A549 (cell line): ENCODE measurements around the gene RUSC1. TPM values are rescaled to one million over a fixed set of nuclear protein-coding genes. Genes with fewer than 3 reads are reported as not detected.
A peak's percentile ranks its signal among the peaks of the same experiment; 100 is the strongest.

Experiments
- ATAC-seq, 2 experiments: fragments of 200-7000 bp in 1 of 2; fragments of >200 bp in 1 of 2; cut with Nextera tagmentation in 1 of 2; cut with Tn5 transposase in 1 of 2; 3 replicates each; pipeline versions ENCODE4 v1.8.0 to v1.9.1; 2018 to 2020; ENCODE audit warnings: mild to moderate bottlenecking in 1 of 2, moderate library complexity in 1 of 2
- CTCF ChIA-PET: fragments of 300-600 bp; sonication (Branson Sonifier 250); formaldehyde crosslinking; extraction: SDS; loops from one replicate; lab custom pipeline; 2021; ENCODE audit warnings: antibody characterized with exemption, inconsistent platforms; lab: Yijun Ruan, JAX
- POLR2A ChIA-PET: fragments of 350-600 bp; formaldehyde crosslinking; extraction: SDS; loops from one replicate; lab custom pipeline; 2021; ENCODE audit warnings: antibody characterized with exemption, inconsistent platforms; lab: Yijun Ruan, JAX
- DNase-seq, 2 experiments: peaks; one replicate each; pipeline versions ENCODE4 v3.0.0 to v3.0.0-alpha.2; 2011 to 2016; ENCODE audit warnings: low read depth in 1 of 2, low spot score in 1 of 2
- FAIRE-seq: peaks from 2 replicates; lab custom pipeline; 2011; peaks lifted over from hg19 to GRCh38; lab: Jason Lieb, UNC
- H3K27ac ChIP-seq, 2 experiments: fragments of >200 bp; sonication (Bioruptor Twin); formaldehyde crosslinking; 3 replicates each; pipeline ENCODE4 v1.5.1; 2016 to 2017
- H3K4me1 ChIP-seq: fragments of >200 bp; sonication (Bioruptor Twin); formaldehyde crosslinking; 3 replicates; pipeline ENCODE4 v1.6.1; 2016
- H3K4me2 ChIP-seq: fragments of >200 bp; sonication (Bioruptor Twin); formaldehyde crosslinking; 3 replicates; pipeline ENCODE4 v1.6.1; 2016
- H3K4me3 ChIP-seq: fragments of >200 bp; sonication (Bioruptor Twin); formaldehyde crosslinking; 3 replicates; pipeline ENCODE4 v1.5.1; 2016
- H3K9me3 ChIP-seq: fragments of >200 bp; sonication (Bioruptor Twin); formaldehyde crosslinking; 3 replicates; pipeline ENCODE4 v1.6.1; 2016
- EP300 ChIP-seq, 2 experiments: fragments of >200 bp; sonication (Bioruptor Twin); formaldehyde crosslinking; IDR thresholded peaks; 2 replicates in 1 of 2; 3 replicates in 1 of 2; pipeline ENCODE4 v1.6.1; 2016 to 2017
- HDAC2 ChIP-seq: fragments of 200-600 bp; sonication (generic); IDR thresholded peaks from 2 replicates; pipeline ENCODE4 v1.6.1; 2016
- KDM5A ChIP-seq: fragments of 200-600 bp; sonication (generic); IDR thresholded peaks from 2 replicates; pipeline ENCODE4 v1.6.1; 2016; ENCODE audit warnings: antibody characterized with exemption, mild to moderate bottlenecking
- NFE2L2 ChIP-seq: fragments of 150-350 bp; conservative IDR thresholded peaks from 2 replicates; pipeline ENCODE4 v1.6.1; 2014; ENCODE audit warnings: low read length
- NPAS2 ChIP-seq: fragments of 250-450 bp; sonication (Bioruptor Pico); IDR thresholded peaks from 2 replicates; pipeline ENCODE4 v1.8.0; 2022; ENCODE audit warnings: mild to moderate bottlenecking, moderate library complexity, borderline replicate concordance
- POLR2A ChIP-seq: IDR thresholded peaks from 2 replicates; pipeline ENCODE4 v1.6.1; 2012; ENCODE audit warnings: mild to moderate bottlenecking, low read length
- RAD21 ChIP-seq, 2 experiments: fragments of >200 bp in 1 of 2; sonication (Bioruptor Twin) in 1 of 2; formaldehyde crosslinking in 1 of 2; IDR thresholded peaks in 1 of 2; conservative IDR thresholded peaks in 1 of 2; 2 replicates in 1 of 2; 3 replicates in 1 of 2; pipeline ENCODE4 v1.6.1; 2012 to 2018; ENCODE audit warnings: inconsistent platforms in 1 of 2
- RFX5 ChIP-seq: fragments of 450-650 bp; IDR thresholded peaks from 2 replicates; pipeline ENCODE4 v1.7.1; 2014; ENCODE audit warnings: antibody characterized with exemption, mild to moderate bottlenecking, moderate library complexity
- RNF2 ChIP-seq: fragments of 200-600 bp; sonication (generic); IDR thresholded peaks from 2 replicates; pipeline ENCODE4 v1.6.1; 2016; ENCODE audit warnings: low read depth, mild to moderate bottlenecking, antibody characterized with exemption, moderate library complexity, borderline replicate concordance
- SMC3 ChIP-seq: fragments of >200 bp; sonication (Bioruptor Twin); formaldehyde crosslinking; IDR thresholded peaks from 3 replicates; pipeline ENCODE4 v1.6.1; 2018; ENCODE audit warnings: inconsistent platforms
- TP53 ChIP-seq: fragments of 250-450 bp; sonication (Bioruptor Pico); IDR thresholded peaks from 2 replicates; pipeline ENCODE4 v1.5.0; 2021; ENCODE audit warnings: mild to moderate bottlenecking, moderate library complexity
- ZC3H11A ChIP-seq: fragments of 450-650 bp; IDR thresholded peaks from 2 replicates; pipeline ENCODE4 v1.6.1; 2014; ENCODE audit warnings: antibody characterized with exemption, mild to moderate bottlenecking
- ZFP36 ChIP-seq: fragments of 450-650 bp; IDR thresholded peaks from 2 replicates; pipeline ENCODE4 v1.6.1; 2014; ENCODE audit warnings: borderline replicate concordance; ENCODE audit not compliant: partially characterized antibody
- WGBS: methylation state at CpG from one replicate; pipeline ENCODE4 v1.1.6; 2017; ENCODE audit errors: missing lambda C conversion rate; 5-methylcytosine and 5-hydroxymethylcytosine counted together
- polyA plus RNA-seq, 4 experiments: library from polyadenylated mRNA; depleted of rRNA in 3 of 4; stranded (reverse); fragments of >200 nt; fragmentation: RNase III in 1 of 4; extraction: RNeasy Plus Mini Kit Qiagen cat#74134 plus additional on column Dnase treatment in 1 of 4; gene quantifications; 2 replicates in 3 of 4; 3 replicates in 1 of 4; pipeline ENCODE4 v1.2.3, GENCODE V29; 2011 to 2017
- TF ChIP-seq, protein P1 (sequence below): fragments of 150-350 bp; IDR thresholded peaks from 2 replicates; pipeline ENCODE4 v1.6.1; 2014; ENCODE audit warnings: low read depth, mild to moderate bottlenecking, low read length
- TF ChIP-seq, protein P2 (sequence below): IDR thresholded peaks from 2 replicates; pipeline ENCODE4 v1.6.1; 2012
- TF ChIP-seq, protein P3 (sequence below): fragments of 200-600 bp; sonication (generic); IDR thresholded peaks from 2 replicates; pipeline ENCODE4 v1.6.1; 2016; ENCODE audit warnings: antibody characterized with exemption, mild to moderate bottlenecking, moderate library complexity
- TF ChIP-seq, protein P4 (sequence below): IDR thresholded peaks from 2 replicates; pipeline ENCODE4 v1.6.1; 2012; ENCODE audit warnings: low read depth, borderline replicate concordance
- TF ChIP-seq, protein P5 (sequence below): IDR thresholded peaks from 2 replicates; pipeline ENCODE4 v1.6.1; 2012
- TF ChIP-seq, protein P6 (sequence below): fragments of >200 bp; sonication (Bioruptor Twin); formaldehyde crosslinking; IDR thresholded peaks from 3 replicates; pipeline ENCODE4 v1.5.1; 2016

RUSC1 gene
- polyA plus RNA-seq, 2 of the 4 experiments (the other 2 are of a cell fraction) = 27.8 to 32.2 TPM

DNA sequence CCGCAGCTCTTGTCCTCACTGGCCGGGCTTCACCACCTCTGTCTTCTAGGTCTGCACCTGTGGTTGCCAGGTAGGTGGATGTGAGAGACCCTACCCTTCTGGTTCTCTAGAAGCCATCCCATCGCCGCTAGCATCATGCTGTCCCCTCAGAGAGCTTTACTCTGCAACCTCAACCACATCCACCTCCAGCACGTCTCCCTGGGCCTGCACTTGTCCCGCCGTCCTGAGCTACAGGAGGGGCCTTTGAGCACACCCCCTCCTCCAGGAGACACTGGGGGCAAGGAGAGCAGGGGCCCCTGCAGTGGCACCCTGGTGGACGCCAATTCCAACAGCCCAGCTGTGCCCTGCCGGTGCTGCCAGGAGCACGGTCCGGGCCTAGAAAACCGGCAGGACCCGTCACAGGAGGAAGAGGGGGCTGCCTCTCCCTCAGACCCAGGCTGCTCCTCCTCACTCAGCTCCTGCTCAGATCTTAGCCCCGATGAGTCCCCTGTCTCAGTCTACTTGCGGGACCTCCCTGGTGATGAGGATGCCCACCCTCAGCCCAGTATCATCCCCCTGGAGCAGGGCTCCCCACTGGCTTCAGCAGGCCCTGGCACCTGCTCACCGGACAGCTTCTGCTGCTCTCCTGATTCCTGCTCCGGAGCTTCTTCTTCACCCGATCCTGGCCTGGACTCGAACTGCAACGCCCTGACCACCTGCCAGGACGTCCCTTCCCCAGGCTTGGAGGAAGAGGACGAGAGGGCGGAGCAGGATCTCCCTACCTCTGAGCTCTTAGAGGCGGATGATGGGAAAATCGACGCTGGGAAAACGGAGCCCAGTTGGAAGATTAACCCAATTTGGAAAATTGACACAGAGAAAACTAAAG is 1.2 kb downstream of the RUSC1 start:
- ATAC-seq = no peak
- ChIA-PET CTCF (interaction anchor here (0.6 to 7.7 kb wide), 17 partner anchors 9 to 403 kb away, joined by 3 to 149 read pairs (median 5); partner anchors contain the start of genes FDPS, PKLR and SCAMP3), POLR2A (interaction anchor here (0.6 to 2.3 kb wide), 3 partner anchors 49 to 1375 kb away, joined by 3 to 7 read pairs (median 4); partner anchors contain the start of genes CLK2 and DENND4B)
- Histone ChIP-seq H3K27ac (peak overlapping the region in 1 of 2 experiments; percentile 98; a peak in 4 of 6 replicates), H3K4me1 (peaks cover 20% of the 10 kb centered on the region), H3K4me2 (peak overlapping the region; percentile 80), H3K9me3 (no peaks in the 10 kb centered on the region), H3K4me3 (peak overlapping the region; percentile 71)
- no peak for DNase-seq
- TF ChIP-seq, protein P1, sequence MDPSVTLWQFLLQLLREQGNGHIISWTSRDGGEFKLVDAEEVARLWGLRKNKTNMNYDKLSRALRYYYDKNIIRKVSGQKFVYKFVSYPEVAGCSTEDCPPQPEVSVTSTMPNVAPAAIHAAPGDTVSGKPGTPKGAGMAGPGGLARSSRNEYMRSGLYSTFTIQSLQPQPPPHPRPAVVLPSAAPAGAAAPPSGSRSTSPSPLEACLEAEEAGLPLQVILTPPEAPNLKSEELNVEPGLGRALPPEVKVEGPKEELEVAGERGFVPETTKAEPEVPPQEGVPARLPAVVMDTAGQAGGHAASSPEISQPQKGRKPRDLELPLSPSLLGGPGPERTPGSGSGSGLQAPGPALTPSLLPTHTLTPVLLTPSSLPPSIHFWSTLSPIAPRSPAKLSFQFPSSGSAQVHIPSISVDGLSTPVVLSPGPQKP = no peak
- TF ChIP-seq, protein P2, sequence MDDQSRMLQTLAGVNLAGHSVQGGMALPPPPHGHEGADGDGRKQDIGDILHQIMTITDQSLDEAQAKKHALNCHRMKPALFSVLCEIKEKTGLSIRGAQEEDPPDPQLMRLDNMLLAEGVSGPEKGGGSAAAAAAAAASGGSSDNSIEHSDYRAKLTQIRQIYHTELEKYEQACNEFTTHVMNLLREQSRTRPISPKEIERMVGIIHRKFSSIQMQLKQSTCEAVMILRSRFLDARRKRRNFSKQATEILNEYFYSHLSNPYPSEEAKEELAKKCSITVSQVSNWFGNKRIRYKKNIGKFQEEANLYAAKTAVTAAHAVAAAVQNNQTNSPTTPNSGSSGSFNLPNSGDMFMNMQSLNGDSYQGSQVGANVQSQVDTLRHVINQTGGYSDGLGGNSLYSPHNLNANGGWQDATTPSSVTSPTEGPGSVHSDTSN = peak; percentile 20; the same call in 1 of the 2 replicates
- no peak for FAIRE-seq
- 73% methylated on average over 23 of the region's 27 CpGs for WGBS

DNA sequence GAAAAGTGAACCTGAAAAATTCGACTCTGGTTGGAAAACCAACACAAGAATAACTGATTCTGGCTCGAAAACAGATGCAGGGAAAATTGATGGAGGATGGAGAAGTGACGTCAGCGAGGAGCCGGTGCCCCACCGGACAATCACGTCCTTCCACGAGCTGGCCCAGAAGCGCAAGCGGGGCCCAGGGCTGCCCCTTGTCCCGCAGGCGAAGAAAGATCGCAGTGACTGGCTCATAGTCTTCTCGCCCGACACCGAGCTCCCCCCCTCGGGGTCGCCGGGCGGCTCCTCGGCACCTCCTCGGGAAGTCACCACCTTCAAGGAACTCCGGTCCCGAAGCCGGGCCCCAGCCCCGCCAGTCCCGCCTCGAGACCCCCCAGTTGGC is 1.9 kb downstream of the RUSC1 start:
- TF ChIP-seq SMC3 (no peak), NFE2L2 (no peak), ZC3H11A (no peak), NPAS2 (CRISPR knock-in tag) (no peak), RFX5 (no peak), POLR2A (no peak), HDAC2 (no peak), ZFP36 (no peak)
- TF ChIP-seq, protein P3, sequence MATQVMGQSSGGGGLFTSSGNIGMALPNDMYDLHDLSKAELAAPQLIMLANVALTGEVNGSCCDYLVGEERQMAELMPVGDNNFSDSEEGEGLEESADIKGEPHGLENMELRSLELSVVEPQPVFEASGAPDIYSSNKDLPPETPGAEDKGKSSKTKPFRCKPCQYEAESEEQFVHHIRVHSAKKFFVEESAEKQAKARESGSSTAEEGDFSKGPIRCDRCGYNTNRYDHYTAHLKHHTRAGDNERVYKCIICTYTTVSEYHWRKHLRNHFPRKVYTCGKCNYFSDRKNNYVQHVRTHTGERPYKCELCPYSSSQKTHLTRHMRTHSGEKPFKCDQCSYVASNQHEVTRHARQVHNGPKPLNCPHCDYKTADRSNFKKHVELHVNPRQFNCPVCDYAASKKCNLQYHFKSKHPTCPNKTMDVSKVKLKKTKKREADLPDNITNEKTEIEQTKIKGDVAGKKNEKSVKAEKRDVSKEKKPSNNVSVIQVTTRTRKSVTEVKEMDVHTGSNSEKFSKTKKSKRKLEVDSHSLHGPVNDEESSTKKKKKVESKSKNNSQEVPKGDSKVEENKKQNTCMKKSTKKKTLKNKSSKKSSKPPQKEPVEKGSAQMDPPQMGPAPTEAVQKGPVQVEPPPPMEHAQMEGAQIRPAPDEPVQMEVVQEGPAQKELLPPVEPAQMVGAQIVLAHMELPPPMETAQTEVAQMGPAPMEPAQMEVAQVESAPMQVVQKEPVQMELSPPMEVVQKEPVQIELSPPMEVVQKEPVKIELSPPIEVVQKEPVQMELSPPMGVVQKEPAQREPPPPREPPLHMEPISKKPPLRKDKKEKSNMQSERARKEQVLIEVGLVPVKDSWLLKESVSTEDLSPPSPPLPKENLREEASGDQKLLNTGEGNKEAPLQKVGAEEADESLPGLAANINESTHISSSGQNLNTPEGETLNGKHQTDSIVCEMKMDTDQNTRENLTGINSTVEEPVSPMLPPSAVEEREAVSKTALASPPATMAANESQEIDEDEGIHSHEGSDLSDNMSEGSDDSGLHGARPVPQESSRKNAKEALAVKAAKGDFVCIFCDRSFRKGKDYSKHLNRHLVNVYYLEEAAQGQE = no peak
- Histone ChIP-seq H3K4me2 (peak overlapping the region; percentile 80), H3K9me3 (no peaks in the 10 kb centered on the region), H3K4me1 (peaks cover 20% of the 10 kb centered on the region), H3K27ac (peak overlapping the region; percentile 94 to 98), H3K4me3 (peak overlapping the region; percentile 71)
- ATAC-seq (no peak), DNase-seq (peak in 1 of 2 experiments; percentile 41), FAIRE-seq (no peak)
- WGBS = 11% methylated on average over 26 of the region's 28 CpGs
- ChIA-PET POLR2A (interaction anchor here (1.4 to 2.3 kb wide), 2 partner anchors 50 to 78 kb away, joined by 4 to 7 read pairs; partner anchors contain the start of gene CLK2), CTCF (interaction anchor here (0.6 to 7.7 kb wide), 17 partner anchors 9 to 403 kb away, joined by 3 to 149 read pairs (median 5); partner anchors contain the start of genes FDPS, PKLR and SCAMP3)

DNA sequence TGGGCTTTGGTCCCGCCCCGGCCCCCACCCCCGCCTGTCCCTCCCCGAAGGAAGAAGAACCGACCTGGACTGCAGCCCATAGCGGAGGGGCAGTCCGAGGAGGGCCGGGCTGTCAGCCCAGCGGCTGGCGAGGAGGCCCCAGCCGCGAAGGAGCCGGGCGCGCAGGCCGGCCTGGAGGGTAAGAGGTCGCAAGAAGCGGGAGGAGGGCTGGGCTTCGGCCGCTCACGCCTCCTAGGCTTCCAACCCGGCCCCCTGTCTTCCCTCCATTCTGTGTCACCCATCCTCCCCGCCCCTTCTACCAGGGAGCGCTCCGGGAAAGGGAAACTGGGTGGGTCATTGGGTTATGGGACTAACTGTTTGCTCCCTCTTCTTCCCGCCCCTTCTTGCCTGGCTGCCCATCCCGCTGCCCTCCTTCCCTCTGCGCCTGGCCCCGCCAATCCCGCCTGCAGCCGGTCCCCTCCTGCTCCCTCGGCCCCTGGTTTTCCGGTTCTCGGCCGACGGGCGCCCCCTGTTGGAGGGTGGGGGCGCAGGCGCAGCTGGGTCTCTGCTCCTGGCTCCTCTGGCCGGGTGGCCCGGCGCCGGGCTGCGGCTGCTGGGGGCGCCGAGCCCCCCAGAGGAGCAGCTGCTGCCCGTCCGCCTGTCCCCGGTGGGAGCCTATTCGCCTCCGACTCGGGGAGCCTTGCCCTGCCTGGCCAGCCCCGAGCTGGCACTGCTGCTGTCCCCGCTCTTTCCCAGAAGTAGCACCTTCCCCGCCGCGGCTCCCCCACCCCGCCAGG is 2.4 kb downstream of the RUSC1 start:
- FAIRE-seq (no peak), ATAC-seq (peak; percentile 51 to 69), DNase-seq (peak; percentile 93 to 95)
- H3K9me3 ChIP-seq = no peaks in the 10 kb centered on the region
- WGBS = 0% methylated on average over 20 of the region's 58 CpGs
- H3K4me1 ChIP-seq = peaks cover 20% of the 10 kb centered on the region
- ChIA-PET POLR2A (interaction anchor here (0.7 to 2.3 kb wide), 11 partner anchors 15 to 325 kb away, joined by 3 to 14 read pairs (median 5); partner anchors contain the start of genes ASH1L, CLK2, ENTREP3 and HCN3), CTCF (interaction anchor here (0.6 to 7.7 kb wide), 32 partner anchors 11 to 335 kb away, joined by 3 to 149 read pairs (median 5); partner anchors contain the start of genes CLK2, ENTREP3, FDPS and KRTCAP2)
- H3K4me2 ChIP-seq = peak overlapping the region; percentile 80
- TF ChIP-seq EP300 (IDR thresholded peaks at IDR 0.05) (no peak), POLR2A (peak; percentile 30; the same call in 1 of the 2 replicates), KDM5A (peak; percentile 71), SMC3 (peak; percentile 69), TP53 (0 out of 2 replicates have a peak, but pooled peaks have one; percentile 20), RAD21 (conservative IDR thresholded peaks at IDR 0.05 in 1 of 2, IDR thresholded peaks at IDR 0.05 in 1 of 2) (peak; percentile 71 to 84), RNF2 (no peak)
- TF ChIP-seq, protein P4, sequence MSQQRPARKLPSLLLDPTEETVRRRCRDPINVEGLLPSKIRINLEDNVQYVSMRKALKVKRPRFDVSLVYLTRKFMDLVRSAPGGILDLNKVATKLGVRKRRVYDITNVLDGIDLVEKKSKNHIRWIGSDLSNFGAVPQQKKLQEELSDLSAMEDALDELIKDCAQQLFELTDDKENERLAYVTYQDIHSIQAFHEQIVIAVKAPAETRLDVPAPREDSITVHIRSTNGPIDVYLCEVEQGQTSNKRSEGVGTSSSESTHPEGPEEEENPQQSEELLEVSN = peak; percentile 57; the same call in 1 of the 2 replicates
- TF ChIP-seq, protein P5, sequence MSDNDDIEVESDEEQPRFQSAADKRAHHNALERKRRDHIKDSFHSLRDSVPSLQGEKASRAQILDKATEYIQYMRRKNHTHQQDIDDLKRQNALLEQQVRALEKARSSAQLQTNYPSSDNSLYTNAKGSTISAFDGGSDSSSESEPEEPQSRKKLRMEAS = peak; percentile 50; the same call in 1 of the 2 replicates
- TF ChIP-seq, protein P6, sequence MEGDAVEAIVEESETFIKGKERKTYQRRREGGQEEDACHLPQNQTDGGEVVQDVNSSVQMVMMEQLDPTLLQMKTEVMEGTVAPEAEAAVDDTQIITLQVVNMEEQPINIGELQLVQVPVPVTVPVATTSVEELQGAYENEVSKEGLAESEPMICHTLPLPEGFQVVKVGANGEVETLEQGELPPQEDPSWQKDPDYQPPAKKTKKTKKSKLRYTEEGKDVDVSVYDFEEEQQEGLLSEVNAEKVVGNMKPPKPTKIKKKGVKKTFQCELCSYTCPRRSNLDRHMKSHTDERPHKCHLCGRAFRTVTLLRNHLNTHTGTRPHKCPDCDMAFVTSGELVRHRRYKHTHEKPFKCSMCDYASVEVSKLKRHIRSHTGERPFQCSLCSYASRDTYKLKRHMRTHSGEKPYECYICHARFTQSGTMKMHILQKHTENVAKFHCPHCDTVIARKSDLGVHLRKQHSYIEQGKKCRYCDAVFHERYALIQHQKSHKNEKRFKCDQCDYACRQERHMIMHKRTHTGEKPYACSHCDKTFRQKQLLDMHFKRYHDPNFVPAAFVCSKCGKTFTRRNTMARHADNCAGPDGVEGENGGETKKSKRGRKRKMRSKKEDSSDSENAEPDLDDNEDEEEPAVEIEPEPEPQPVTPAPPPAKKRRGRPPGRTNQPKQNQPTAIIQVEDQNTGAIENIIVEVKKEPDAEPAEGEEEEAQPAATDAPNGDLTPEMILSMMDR = peak; percentile 95
- H3K4me3 ChIP-seq = peak overlapping the region; percentile 71
- peak overlapping the region; percentile 94 to 98 for H3K27ac ChIP-seq
